HCT116 (cell line): ENCODE measurements around the gene PGBD5.

Experiments
- EZH2phosphoT487 ChIP-seq: fragments of 200-600 bp; IDR thresholded peaks from 2 replicates; pipeline ENCODE4 v1.6.1; 2018; ENCODE audit warnings: antibody characterized with exemption, borderline replicate concordance
- TCF7L2 ChIP-seq: IDR thresholded peaks from 2 replicates; pipeline ENCODE4 v1.7.0; 2011; ENCODE audit warnings: borderline replicate concordance, inconsistent platforms; ENCODE audit not compliant: insufficient read depth, insufficient read length; ENCODE audit errors: extremely low read depth
- ZFX ChIP-seq: fragments of 450-650 bp; IDR thresholded peaks from 2 replicates; pipeline ENCODE4 v1.6.1; 2017
- TF ChIP-seq, protein P1 (sequence below): IDR thresholded peaks from 2 replicates; pipeline ENCODE4 v1.6.1; 2012; ENCODE audit warnings: low read depth

DNA sequence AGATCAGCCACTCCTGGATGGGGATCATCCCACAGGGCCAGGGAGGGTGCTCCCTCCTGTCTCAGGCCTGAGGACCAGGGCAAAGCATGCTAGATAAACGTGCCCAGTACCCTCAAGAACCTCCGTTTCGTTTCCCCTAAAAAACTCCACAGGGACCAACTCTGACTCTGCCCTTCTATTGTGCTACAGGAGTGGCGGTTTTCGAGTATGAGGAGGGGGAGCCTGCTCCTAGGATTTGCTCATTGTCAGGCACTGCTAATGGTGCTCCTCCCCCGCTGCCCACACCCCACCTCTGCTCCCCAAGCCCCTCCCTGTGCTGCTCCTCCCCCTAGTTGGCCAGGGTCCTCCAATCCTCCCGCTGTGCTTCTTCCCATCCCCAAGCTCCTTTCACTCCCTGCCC is 32.0 kb downstream of the PGBD5 start:
- no peak for TF ChIP-seq TCF7L2
- TF ChIP-seq EZH2phosphoT487, result no peak
- TF ChIP-seq, protein P1, sequence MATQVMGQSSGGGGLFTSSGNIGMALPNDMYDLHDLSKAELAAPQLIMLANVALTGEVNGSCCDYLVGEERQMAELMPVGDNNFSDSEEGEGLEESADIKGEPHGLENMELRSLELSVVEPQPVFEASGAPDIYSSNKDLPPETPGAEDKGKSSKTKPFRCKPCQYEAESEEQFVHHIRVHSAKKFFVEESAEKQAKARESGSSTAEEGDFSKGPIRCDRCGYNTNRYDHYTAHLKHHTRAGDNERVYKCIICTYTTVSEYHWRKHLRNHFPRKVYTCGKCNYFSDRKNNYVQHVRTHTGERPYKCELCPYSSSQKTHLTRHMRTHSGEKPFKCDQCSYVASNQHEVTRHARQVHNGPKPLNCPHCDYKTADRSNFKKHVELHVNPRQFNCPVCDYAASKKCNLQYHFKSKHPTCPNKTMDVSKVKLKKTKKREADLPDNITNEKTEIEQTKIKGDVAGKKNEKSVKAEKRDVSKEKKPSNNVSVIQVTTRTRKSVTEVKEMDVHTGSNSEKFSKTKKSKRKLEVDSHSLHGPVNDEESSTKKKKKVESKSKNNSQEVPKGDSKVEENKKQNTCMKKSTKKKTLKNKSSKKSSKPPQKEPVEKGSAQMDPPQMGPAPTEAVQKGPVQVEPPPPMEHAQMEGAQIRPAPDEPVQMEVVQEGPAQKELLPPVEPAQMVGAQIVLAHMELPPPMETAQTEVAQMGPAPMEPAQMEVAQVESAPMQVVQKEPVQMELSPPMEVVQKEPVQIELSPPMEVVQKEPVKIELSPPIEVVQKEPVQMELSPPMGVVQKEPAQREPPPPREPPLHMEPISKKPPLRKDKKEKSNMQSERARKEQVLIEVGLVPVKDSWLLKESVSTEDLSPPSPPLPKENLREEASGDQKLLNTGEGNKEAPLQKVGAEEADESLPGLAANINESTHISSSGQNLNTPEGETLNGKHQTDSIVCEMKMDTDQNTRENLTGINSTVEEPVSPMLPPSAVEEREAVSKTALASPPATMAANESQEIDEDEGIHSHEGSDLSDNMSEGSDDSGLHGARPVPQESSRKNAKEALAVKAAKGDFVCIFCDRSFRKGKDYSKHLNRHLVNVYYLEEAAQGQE, result no peak
- TF ChIP-seq ZFX, result no peak
